Neural cell (in vitro differentiated cells): Measurements from ENCODE around the gene IRF8. TPM values are rescaled to one million over a fixed set of nuclear protein-coding genes. Genes with fewer than 3 reads are reported as not detected.

Experiments
- H2AFZ ChIP-seq: fragments of 200-600, 300-800 bp; sonication (generic), shearing (Covaris generic); 2 replicates; pipeline ENCODE4 v1.6.0; 2014; ENCODE audit warnings: low read depth, mild to moderate bottlenecking, antibody characterized with exemption, low read length, moderate library complexity
- H3F3A ChIP-seq: fragments of 200-600 bp; shearing (Covaris generic); 2 replicates; pipeline ENCODE4 v1.6.1; 2016; ENCODE audit warnings: mild to moderate bottlenecking, moderate library complexity, mixed read lengths, antibody characterized with exemption, low read length; ENCODE audit not compliant: insufficient read depth, poor library complexity, severe bottlenecking
- H3K27ac ChIP-seq: fragments of 200-600, 300-800 bp; sonication (generic), shearing (Covaris generic); 2 replicates; pipeline ENCODE4 v1.5.1; 2014; ENCODE audit warnings: mild to moderate bottlenecking, low read length, moderate library complexity
- H3K27me3 ChIP-seq: fragments of 300-800, 200-600 bp; sonication (generic), shearing (Covaris generic); 2 replicates; pipeline ENCODE4 v1.6.0; 2014; ENCODE audit warnings: mild to moderate bottlenecking, low read depth, low read length, moderate library complexity; ENCODE audit not compliant: insufficient read depth
- H3K36me3 ChIP-seq: fragments of 300-800, 200-600 bp; sonication (generic), shearing (Covaris generic); 2 replicates; pipeline ENCODE4 v1.5.1; 2014; ENCODE audit warnings: mild to moderate bottlenecking, antibody characterized with exemption, low read length, moderate library complexity; ENCODE audit not compliant: insufficient read depth
- H3K4me2 ChIP-seq: fragments of 300-800, 200-600 bp; sonication (generic), shearing (Covaris generic); 2 replicates; pipeline ENCODE4 v1.6.0; 2014; ENCODE audit warnings: mild to moderate bottlenecking, low read length
- H3K4me3 ChIP-seq: fragments of 300-800, 200-600 bp; sonication (generic), shearing (Covaris generic); 2 replicates; pipeline ENCODE4 v1.5.1; 2014; ENCODE audit warnings: mild to moderate bottlenecking, low read length, moderate library complexity
- H3K79me2 ChIP-seq: fragments of 200-600 bp; shearing (Covaris generic); replicated peaks from 2 replicates; pipeline ENCODE4 v1.6.0; 2014; ENCODE audit warnings: mild to moderate bottlenecking, low read length, moderate library complexity; ENCODE audit not compliant: insufficient read depth
- H3K9ac ChIP-seq: fragments of 300-800, 200-600 bp; sonication (generic), shearing (Covaris generic); 2 replicates; pipeline ENCODE4 v1.6.1; 2016; ENCODE audit warnings: mild to moderate bottlenecking, low read length, mixed read lengths
- H3K9me2 ChIP-seq: fragments of 200-600 bp; shearing (Covaris generic); 2 replicates; pipeline ENCODE4 v1.6.1; 2016; ENCODE audit warnings: mild to moderate bottlenecking, low read length, mixed read lengths; ENCODE audit not compliant: insufficient read depth
- H3K9me3 ChIP-seq: fragments of 200-600, 300-800 bp; sonication (generic), shearing (Covaris generic); 2 replicates; pipeline ENCODE4 v1.6.1; 2016; ENCODE audit warnings: mild to moderate bottlenecking, mixed run types, low read length, moderate library complexity, mixed read lengths
- H4K20me1 ChIP-seq: fragments of 200-600 bp; shearing (Covaris generic); 2 replicates; pipeline ENCODE4 v1.6.1; 2016; ENCODE audit warnings: mild to moderate bottlenecking, mixed run types; ENCODE audit not compliant: insufficient read depth
- CTCF ChIP-seq: fragments of 450-650 bp; IDR thresholded peaks from 2 replicates; pipeline ENCODE4 v1.5.1; 2014; ENCODE audit warnings: antibody characterized with exemption, mild to moderate bottlenecking, moderate library complexity; ENCODE audit not compliant: poor library complexity, severe bottlenecking
- EP300 ChIP-seq: fragments of 450-650 bp; conservative IDR thresholded peaks from 2 replicates; pipeline ENCODE4 v1.6.1; 2014; ENCODE audit warnings: antibody characterized with exemption, mild to moderate bottlenecking, moderate library complexity; ENCODE audit not compliant: poor library complexity, severe bottlenecking
- EZH2 ChIP-seq: fragments of 200-600, 300-800 bp; shearing (Covaris generic), sonication (generic); IDR thresholded peaks from 2 replicates; pipeline ENCODE4 v1.6.1; 2014; ENCODE audit warnings: antibody characterized with exemption, low read length, borderline replicate concordance, mild to moderate bottlenecking; ENCODE audit not compliant: insufficient read depth, poor library complexity, severe bottlenecking
- MXI1 ChIP-seq: fragments of 450-650 bp; conservative IDR thresholded peaks from 2 replicates; pipeline ENCODE4 v1.6.1; 2014; ENCODE audit warnings: antibody characterized with exemption, mild to moderate bottlenecking; ENCODE audit not compliant: poor library complexity, severe bottlenecking
- POLR2AphosphoS5 ChIP-seq: IDR thresholded peaks from 2 replicates; pipeline ENCODE4 v1.6.1; 2012
- RAD21 ChIP-seq: fragments of 450-650 bp; conservative IDR thresholded peaks from 2 replicates; pipeline ENCODE4 v1.6.1; 2014; ENCODE audit warnings: antibody characterized with exemption, mild to moderate bottlenecking, moderate library complexity
- REST ChIP-seq: IDR thresholded peaks from 2 replicates; pipeline ENCODE4 v1.6.1; 2012; ENCODE audit warnings: borderline replicate concordance
- SMC3 ChIP-seq: fragments of 450-650 bp; conservative IDR thresholded peaks from 2 replicates; pipeline ENCODE4 v1.6.1; 2014; ENCODE audit warnings: antibody characterized with exemption, mild to moderate bottlenecking, moderate library complexity; ENCODE audit not compliant: poor library complexity
- TAF1 ChIP-seq: IDR thresholded peaks from 2 replicates; pipeline ENCODE4 v1.6.1; 2012; ENCODE audit warnings: low read depth
- polyA plus RNA-seq: library from polyadenylated mRNA; depleted of rRNA; stranded (reverse); fragments of >200 nt; gene quantifications from 2 replicates; pipeline ENCODE4 v1.2.3, GENCODE V29; 2014

IRF8 gene
- polyA plus RNA-seq, 1 donor from 2014 or later, result not detected

- H3K36me3 ChIP-seq, result no peaks in the 10 kb centered on the region
- H3K4me3 ChIP-seq, result no peak overlapping the region
- H3K27me3 ChIP-seq, result no peaks in the 10 kb centered on the region
- H3K9ac ChIP-seq, result no peak overlapping the region
- H3F3A ChIP-seq, result no peaks in the 10 kb centered on the region
- H3K27ac ChIP-seq, result no peak overlapping the region
- H3K4me2 ChIP-seq, result no peak overlapping the region
- TF ChIP-seq CTCF (no peak), EZH2 (no peak), RAD21 (no peak), REST (no peak), TAF1 (no peak), MXI1 (no peak), EP300 (no peak), SMC3 (no peak), POLR2AphosphoS5 (no peak)
- no peaks in the 10 kb centered on the region for H3K9me3 ChIP-seq
- no peak overlapping the region for H2AFZ ChIP-seq
- no peaks in the 10 kb centered on the region for H3K79me2 ChIP-seq
- no peaks in the 10 kb centered on the region for H4K20me1 ChIP-seq
- H3K9me2 ChIP-seq, result no peaks in the 10 kb centered on the region
Measured at GRCh38 chr16:85867189-85867588, 31.8 kb upstream of the IRF8 start.

GRCh38 chr16:85868495-85868894 is 30.5 kb upstream of the IRF8 start:
- Histone ChIP-seq H3K9ac (no peak overlapping the region), H3K36me3 (no peaks in the 10 kb centered on the region), H3K79me2 (no peaks in the 10 kb centered on the region), H3K27ac (no peak overlapping the region), H3K9me2 (no peaks in the 10 kb centered on the region), H3K27me3 (no peaks in the 10 kb centered on the region), H3K4me2 (no peak overlapping the region), H4K20me1 (no peaks in the 10 kb centered on the region), H2AFZ (no peak overlapping the region), H3K9me3 (no peaks in the 10 kb centered on the region), H3K4me3 (no peak overlapping the region), H3F3A (no peaks in the 10 kb centered on the region)
- TF ChIP-seq POLR2AphosphoS5 (no peak), EZH2 (no peak), MXI1 (no peak), SMC3 (no peak), CTCF (no peak), REST (no peak), RAD21 (no peak), TAF1 (no peak), EP300 (no peak)
